ENCODE data around the gene CHMP1B. TPM values are rescaled to one million over a fixed set of nuclear protein-coding genes. Genes with fewer than 3 reads are reported as not detected.

Gene CHMP1B
- total RNA-seq, 4 donors from 2014 or later: 53.9 to 123 (median 80.4) TPM

DNA sequence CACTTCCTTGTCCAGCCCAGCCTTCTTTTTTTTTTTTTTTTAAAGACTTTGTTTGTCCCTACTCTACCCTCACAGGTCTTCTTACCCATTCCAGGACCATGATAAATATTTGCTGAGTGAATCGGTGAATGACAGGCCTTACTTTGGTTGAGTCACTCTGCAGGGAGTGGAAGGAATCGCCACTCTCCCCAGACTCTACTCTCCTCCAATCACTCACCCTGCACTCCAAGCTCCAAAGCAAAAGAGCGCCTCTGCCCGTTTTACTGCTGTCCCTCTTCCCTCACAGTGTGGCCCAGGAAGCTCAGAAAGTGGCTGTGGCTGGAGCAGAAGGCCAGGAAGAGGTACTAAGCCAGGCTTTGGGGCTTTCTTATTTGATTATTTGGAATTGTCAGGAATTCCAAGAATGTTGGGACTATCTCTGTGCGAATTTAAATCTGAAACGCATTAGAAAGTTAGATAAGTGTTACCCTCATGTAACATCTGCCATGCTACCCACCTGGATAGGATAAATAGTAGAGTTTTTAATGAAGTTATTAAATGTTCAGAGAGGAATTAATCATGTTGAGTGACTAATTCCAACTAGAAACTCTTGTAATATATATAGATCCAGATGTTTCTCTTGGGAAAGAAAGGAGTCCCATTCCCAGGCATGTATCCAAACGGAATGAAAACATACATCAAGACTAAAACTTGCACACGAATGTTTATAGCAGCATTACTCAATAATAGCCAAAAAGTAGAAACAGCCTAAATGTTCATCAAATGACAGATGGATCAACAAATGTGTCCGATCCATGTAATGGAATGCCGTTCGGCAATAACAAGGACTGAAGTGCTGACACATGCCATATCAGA is 43.0 kb upstream of the CHMP1B start:
- TF ChIP-seq, protein P1, sequence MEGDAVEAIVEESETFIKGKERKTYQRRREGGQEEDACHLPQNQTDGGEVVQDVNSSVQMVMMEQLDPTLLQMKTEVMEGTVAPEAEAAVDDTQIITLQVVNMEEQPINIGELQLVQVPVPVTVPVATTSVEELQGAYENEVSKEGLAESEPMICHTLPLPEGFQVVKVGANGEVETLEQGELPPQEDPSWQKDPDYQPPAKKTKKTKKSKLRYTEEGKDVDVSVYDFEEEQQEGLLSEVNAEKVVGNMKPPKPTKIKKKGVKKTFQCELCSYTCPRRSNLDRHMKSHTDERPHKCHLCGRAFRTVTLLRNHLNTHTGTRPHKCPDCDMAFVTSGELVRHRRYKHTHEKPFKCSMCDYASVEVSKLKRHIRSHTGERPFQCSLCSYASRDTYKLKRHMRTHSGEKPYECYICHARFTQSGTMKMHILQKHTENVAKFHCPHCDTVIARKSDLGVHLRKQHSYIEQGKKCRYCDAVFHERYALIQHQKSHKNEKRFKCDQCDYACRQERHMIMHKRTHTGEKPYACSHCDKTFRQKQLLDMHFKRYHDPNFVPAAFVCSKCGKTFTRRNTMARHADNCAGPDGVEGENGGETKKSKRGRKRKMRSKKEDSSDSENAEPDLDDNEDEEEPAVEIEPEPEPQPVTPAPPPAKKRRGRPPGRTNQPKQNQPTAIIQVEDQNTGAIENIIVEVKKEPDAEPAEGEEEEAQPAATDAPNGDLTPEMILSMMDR (IDR thresholded peaks at IDR 0.05): no peak
- no peak for TF ChIP-seq POLR2A (IDR thresholded peaks at IDR 0.05)
- TF ChIP-seq EP300 (IDR thresholded peaks at IDR 0.05): no peak
- TF ChIP-seq POLR2AphosphoS5 (IDR thresholded peaks at IDR 0.05): no peak
- no peak for DNase-seq (ENCODE audit: low spot score in 2 of 2)
- no peaks in the 10 kb centered on the region for H3K4me1 ChIP-seq
- H3K9me3 ChIP-seq: no peaks in the 10 kb centered on the region
- H3K4me3 ChIP-seq: no peak overlapping the region
- WGBS: 73% methylated on average over 11 of the region's 11 CpGs
- no peak overlapping the region for H3K27ac ChIP-seq
- H3K36me3 ChIP-seq: no peaks in the 10 kb centered on the region
- H3K27me3 ChIP-seq: no peaks in the 10 kb centered on the region

DNA sequence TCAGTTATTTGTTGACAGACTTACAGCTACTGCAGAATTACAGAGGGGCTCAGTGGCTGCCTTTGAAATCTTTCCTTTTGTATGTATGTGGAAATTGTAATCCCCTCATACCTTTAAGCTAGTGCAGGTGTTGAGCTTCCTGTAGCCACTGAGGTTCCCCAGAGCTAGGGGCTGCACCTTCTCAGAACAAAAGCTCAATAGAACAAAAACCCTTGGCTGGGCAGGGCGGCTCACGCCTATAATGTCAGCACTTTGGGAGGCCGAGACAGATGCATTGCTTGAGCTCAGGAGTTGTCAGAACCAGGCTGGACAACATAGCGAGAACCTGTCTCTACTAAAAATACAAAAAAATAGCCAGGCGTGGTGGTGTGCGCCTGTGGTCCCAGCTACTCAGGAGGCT is 41.3 kb upstream of the CHMP1B start:
- no peaks in the 10 kb centered on the region for H3K9me3 ChIP-seq
- no peak overlapping the region for H3K4me3 ChIP-seq
- no peaks in the 10 kb centered on the region for H3K4me1 ChIP-seq
- no peaks in the 10 kb centered on the region for H3K27me3 ChIP-seq
- TF ChIP-seq POLR2A (IDR thresholded peaks at IDR 0.05): no peak
- TF ChIP-seq, protein P1 (IDR thresholded peaks at IDR 0.05): no peak
- no peak for TF ChIP-seq POLR2AphosphoS5 (IDR thresholded peaks at IDR 0.05)
- no peak for TF ChIP-seq EP300 (IDR thresholded peaks at IDR 0.05)
- WGBS: 97% methylated on average over 6 of the region's 6 CpGs
- no peak for DNase-seq (ENCODE audit: low spot score in 2 of 2)
- no peak overlapping the region for H3K27ac ChIP-seq
- H3K36me3 ChIP-seq: no peaks in the 10 kb centered on the region

DNA sequence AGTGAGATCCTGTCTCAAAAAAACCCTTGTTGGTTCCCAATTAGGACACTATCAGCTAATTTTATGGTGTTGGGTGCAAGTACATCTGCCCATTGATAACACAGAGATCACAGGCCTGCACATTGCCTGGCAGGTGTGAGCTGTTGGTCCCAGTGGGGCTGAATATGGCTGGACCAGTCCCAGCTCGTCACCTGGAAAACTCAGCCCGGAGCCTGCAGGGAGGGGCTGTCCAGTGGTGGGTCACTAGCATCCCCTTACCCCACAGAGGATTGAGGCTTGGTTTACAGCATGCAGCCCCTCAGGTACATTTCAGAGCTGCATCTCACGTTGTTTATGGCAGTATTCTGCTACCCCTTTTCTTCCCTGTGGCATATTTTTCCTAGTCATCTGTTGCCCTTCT is 40.8 kb upstream of the CHMP1B start:
- Histone ChIP-seq H3K4me1 (no peaks in the 10 kb centered on the region), H3K9me3 (no peaks in the 10 kb centered on the region), H3K27me3 (no peaks in the 10 kb centered on the region), H3K27ac (no peak overlapping the region), H3K4me3 (no peak overlapping the region), H3K36me3 (no peaks in the 10 kb centered on the region)
- TF ChIP-seq, protein P1 (IDR thresholded peaks at IDR 0.05): no peak
- TF ChIP-seq EP300 (IDR thresholded peaks at IDR 0.05): no peak
- TF ChIP-seq POLR2AphosphoS5 (IDR thresholded peaks at IDR 0.05): no peak
- TF ChIP-seq POLR2A (IDR thresholded peaks at IDR 0.05): no peak
- 82% methylated on average over 1 of the region's 3 CpGs for WGBS
- DNase-seq (ENCODE audit: low spot score in 2 of 2): no peak

DNA sequence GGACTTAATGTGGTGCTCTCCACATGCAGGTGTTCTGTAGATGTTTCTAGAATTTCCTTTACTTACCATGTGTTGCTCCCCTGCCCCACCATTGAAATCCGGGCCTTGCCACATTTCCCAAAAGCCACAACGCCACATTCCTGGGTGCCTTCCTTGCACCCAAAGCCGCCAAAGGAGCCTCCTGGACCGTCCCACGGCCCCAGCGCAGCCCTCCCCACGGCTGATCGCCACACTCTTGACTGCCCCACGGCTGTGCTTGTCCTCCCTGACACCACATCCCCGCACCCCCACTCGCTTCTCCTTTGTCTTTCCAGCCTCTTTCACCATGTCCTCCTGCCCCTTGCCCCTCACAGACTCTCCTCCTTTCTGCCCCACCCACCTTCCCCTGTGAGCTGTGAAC is 40.2 kb upstream of the CHMP1B start:
- H3K27me3 ChIP-seq: no peaks in the 10 kb centered on the region
- H3K4me3 ChIP-seq: no peak overlapping the region
- no peaks in the 10 kb centered on the region for H3K9me3 ChIP-seq
- no peaks in the 10 kb centered on the region for H3K36me3 ChIP-seq
- TF ChIP-seq POLR2AphosphoS5 (IDR thresholded peaks at IDR 0.05): no peak
- TF ChIP-seq POLR2A (IDR thresholded peaks at IDR 0.05): no peak
- no peak for TF ChIP-seq EP300 (IDR thresholded peaks at IDR 0.05)
- TF ChIP-seq, protein P1 (IDR thresholded peaks at IDR 0.05): no peak
- WGBS: 92% methylated on average over 11 of the region's 11 CpGs
- H3K4me1 ChIP-seq: no peaks in the 10 kb centered on the region
- H3K27ac ChIP-seq: no peak overlapping the region
- DNase-seq (ENCODE audit: low spot score in 2 of 2): no peak

DNA sequence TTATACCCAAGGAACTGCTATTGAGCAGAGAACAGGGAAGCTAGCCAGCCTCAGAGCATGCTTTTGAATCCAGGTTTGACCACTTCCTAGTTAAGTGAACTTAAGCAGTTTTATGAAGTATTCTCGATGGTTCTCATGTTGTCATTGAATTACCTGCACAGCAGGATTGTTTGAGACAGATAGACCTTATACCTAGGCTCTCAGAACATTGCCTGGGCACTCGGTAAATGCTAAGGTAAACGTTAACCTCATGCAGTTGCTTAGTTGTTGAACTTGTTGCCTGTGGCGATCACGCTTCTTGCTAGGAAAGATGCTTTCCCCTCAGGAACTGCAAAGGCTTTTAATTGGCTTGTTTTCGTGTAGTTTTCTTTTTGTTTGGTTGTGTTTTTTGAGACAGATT is 34.0 kb upstream of the CHMP1B start:
- Histone ChIP-seq H3K4me3 (no peak overlapping the region), H3K9me3 (no peaks in the 10 kb centered on the region), H3K4me1 (no peaks in the 10 kb centered on the region), H3K36me3 (no peaks in the 10 kb centered on the region), H3K27ac (no peak overlapping the region), H3K27me3 (no peaks in the 10 kb centered on the region)
- DNase-seq (ENCODE audit: low spot score in 2 of 2): no peak
- 83% methylated on average over 6 of the region's 6 CpGs for WGBS
- no peak for TF ChIP-seq POLR2A (IDR thresholded peaks at IDR 0.05)
- no peak for TF ChIP-seq POLR2AphosphoS5 (IDR thresholded peaks at IDR 0.05)
- TF ChIP-seq, protein P1 (IDR thresholded peaks at IDR 0.05): no peak
- TF ChIP-seq EP300 (IDR thresholded peaks at IDR 0.05): no peak
